T-helper 1 cell treated with Interleukin-12 subunit alpha and Interleukin-12 subunit beta and Interleukin-4 antibody, amounts not matched to agents 30 μg/mL and 1 μg/mL, for 36 hours (primary cell): Measurements from ENCODE around the gene UTP3.
"Not testable (repeated sequence)": the region's sequence is repeated elsewhere in the genome, so short reads cannot be mapped to it uniquely, and the experiment has no call there.

Experiments
- H3K27ac Mint-ChIP-seq: one replicate; pipeline ENCODE4 v1.8.0; 2021; ENCODE audit warnings: mild to moderate bottlenecking, mixed read lengths
- H3K27me3 Mint-ChIP-seq: one replicate; pipeline ENCODE4 v1.8.0; 2021; ENCODE audit warnings: low read depth, mixed read lengths
- H3K36me3 Mint-ChIP-seq: one replicate; pipeline ENCODE4 v1.8.0; 2021; ENCODE audit warnings: low read depth, mixed read lengths
- H3K4me1 Mint-ChIP-seq: one replicate; pipeline ENCODE4 v1.8.0; 2021; ENCODE audit warnings: low read depth, mixed read lengths
- H3K4me3 Mint-ChIP-seq: one replicate; pipeline ENCODE4 v1.8.0; 2021; ENCODE audit warnings: mild to moderate bottlenecking, moderate library complexity, mixed read lengths
- H3K9me3 Mint-ChIP-seq: one replicate; pipeline ENCODE4 v1.8.0; 2021; ENCODE audit warnings: mixed read lengths

The UTP3 gene

GRCh38 chr4:70674191-70674590, 14.1 kb upstream of the UTP3 start:
- H3K9me3 Mint-ChIP-seq, result no peaks in the 10 kb centered on the region
- H3K27ac Mint-ChIP-seq, result no peak overlapping the region
- no peak overlapping the region for H3K4me3 Mint-ChIP-seq
- H3K27me3 Mint-ChIP-seq, result peaks cover 40% of the 10 kb centered on the region
- no peaks in the 10 kb centered on the region for H3K36me3 Mint-ChIP-seq
- peaks cover 17% of the 10 kb centered on the region for H3K4me1 Mint-ChIP-seq

GRCh38 chr4:70674731-70675130, 13.6 kb upstream of the UTP3 start:
- Mint-ChIP-seq H3K9me3 (no peaks in the 10 kb centered on the region), H3K4me3 (no peak overlapping the region), H3K27me3 (peaks cover 40% of the 10 kb centered on the region), H3K4me1 (peaks cover 17% of the 10 kb centered on the region), H3K27ac (no peak overlapping the region), H3K36me3 (no peaks in the 10 kb centered on the region)

- no peak overlapping the region for H3K4me3 Mint-ChIP-seq
- H3K36me3 Mint-ChIP-seq, result no peaks in the 10 kb centered on the region
- H3K27ac Mint-ChIP-seq, result peak overlapping the region; percentile 36
- no peaks in the 10 kb centered on the region for H3K9me3 Mint-ChIP-seq
- peaks cover 17% of the 10 kb centered on the region for H3K4me1 Mint-ChIP-seq
- H3K27me3 Mint-ChIP-seq, result peaks cover 26% of the 10 kb centered on the region
These were observed 11.7 kb upstream of the UTP3 start for GRCh38 chr4:70676554-70677090.

- H3K36me3 Mint-ChIP-seq, result no peaks in the 10 kb centered on the region
- H3K4me3 Mint-ChIP-seq, result no peak overlapping the region
- no peaks in the 10 kb centered on the region for H3K9me3 Mint-ChIP-seq
- H3K27ac Mint-ChIP-seq, result no peak overlapping the region
- peaks cover 22% of the 10 kb centered on the region for H3K27me3 Mint-ChIP-seq
- H3K4me1 Mint-ChIP-seq, result peaks cover 17% of the 10 kb centered on the region
These were observed 9.8 kb upstream of the UTP3 start for GRCh38 chr4:70678383-70678999.

GRCh38 chr4:70680934-70681333, 7.4 kb upstream of the UTP3 start:
- Mint-ChIP-seq H3K4me1 (peaks cover 17% of the 10 kb centered on the region), H3K36me3 (no peaks in the 10 kb centered on the region), H3K9me3 (no peaks in the 10 kb centered on the region), H3K4me3 (no peak overlapping the region), H3K27ac (no peak overlapping the region), H3K27me3 (peaks cover under 1% of the 10 kb centered on the region)

GRCh38 chr4:70681704-70682103, 6.6 kb upstream of the UTP3 start:
- no peak overlapping the region for H3K4me3 Mint-ChIP-seq
- peaks cover 14% of the 10 kb centered on the region for H3K4me1 Mint-ChIP-seq
- no peak overlapping the region for H3K27ac Mint-ChIP-seq
- H3K36me3 Mint-ChIP-seq, result no peaks in the 10 kb centered on the region
- no peaks in the 10 kb centered on the region for H3K9me3 Mint-ChIP-seq
- H3K27me3 Mint-ChIP-seq, result no peaks in the 10 kb centered on the region

- not testable (repeated sequence) for H3K27me3 Mint-ChIP-seq, H3K9me3 Mint-ChIP-seq, H3K4me1 Mint-ChIP-seq, H3K4me3 Mint-ChIP-seq, H3K36me3 Mint-ChIP-seq, H3K27ac Mint-ChIP-seq
These were observed 6.2 kb upstream of the UTP3 start for GRCh38 chr4:70682142-70682541.

- Mint-ChIP-seq H3K36me3 (peaks cover 19% of the 10 kb centered on the region), H3K9me3 (no peaks in the 10 kb centered on the region), H3K4me3 (peak overlapping the region; percentile 99), H3K4me1 (peaks cover 30% of the 10 kb centered on the region), H3K27me3 (no peaks in the 10 kb centered on the region), H3K27ac (peak overlapping the region; percentile 98)
These were observed 940 bp upstream of the UTP3 start for GRCh38 chr4:70687392-70687791.

- no peaks in the 10 kb centered on the region for H3K27me3 Mint-ChIP-seq
- H3K27ac Mint-ChIP-seq, result peak overlapping the region; percentile 98
- H3K4me3 Mint-ChIP-seq, result peak overlapping the region; percentile 99
- no peaks in the 10 kb centered on the region for H3K9me3 Mint-ChIP-seq
- H3K36me3 Mint-ChIP-seq, result peaks cover 19% of the 10 kb centered on the region
- H3K4me1 Mint-ChIP-seq, result peaks cover 30% of the 10 kb centered on the region
These were observed 481 bp downstream of the UTP3 start for GRCh38 chr4:70688795-70689231.

GRCh38 chr4:70691661-70692060, 3.3 kb downstream of the UTP3 start:
- H3K4me3 Mint-ChIP-seq, result no peak overlapping the region
- no peaks in the 10 kb centered on the region for H3K9me3 Mint-ChIP-seq
- peaks cover 19% of the 10 kb centered on the region for H3K36me3 Mint-ChIP-seq
- H3K4me1 Mint-ChIP-seq, result peaks cover 30% of the 10 kb centered on the region
- H3K27me3 Mint-ChIP-seq, result no peaks in the 10 kb centered on the region
- no peak overlapping the region for H3K27ac Mint-ChIP-seq

- H3K36me3 Mint-ChIP-seq, H3K9me3 Mint-ChIP-seq, H3K27me3 Mint-ChIP-seq, H3K27ac Mint-ChIP-seq, H3K4me3 Mint-ChIP-seq: not testable (repeated sequence)
- peaks cover 16% of the 10 kb centered on the region for H3K4me1 Mint-ChIP-seq
These were observed 6.3 kb downstream of the UTP3 start for GRCh38 chr4:70694633-70695032.

- H3K27me3 Mint-ChIP-seq, H3K36me3 Mint-ChIP-seq, H3K9me3 Mint-ChIP-seq, H3K4me3 Mint-ChIP-seq, H3K27ac Mint-ChIP-seq, H3K4me1 Mint-ChIP-seq: not testable (repeated sequence)
These were observed 10.1 kb downstream of the UTP3 start for GRCh38 chr4:70698435-70698834.

GRCh38 chr4:70700712-70701111, 12.4 kb downstream of the UTP3 start:
- no peak overlapping the region for H3K4me3 Mint-ChIP-seq
- no peaks in the 10 kb centered on the region for H3K27me3 Mint-ChIP-seq
- peaks cover 12% of the 10 kb centered on the region for H3K4me1 Mint-ChIP-seq
- no peaks in the 10 kb centered on the region for H3K9me3 Mint-ChIP-seq
- peaks cover 2% of the 10 kb centered on the region for H3K36me3 Mint-ChIP-seq
- H3K27ac Mint-ChIP-seq, result no peak overlapping the region

GRCh38 chr4:70701271-70701670, 12.9 kb downstream of the UTP3 start:
- H3K9me3 Mint-ChIP-seq, result no peaks in the 10 kb centered on the region
- H3K4me3 Mint-ChIP-seq, result no peak overlapping the region
- peaks cover 18% of the 10 kb centered on the region for H3K4me1 Mint-ChIP-seq
- no peaks in the 10 kb centered on the region for H3K27me3 Mint-ChIP-seq
- H3K36me3 Mint-ChIP-seq, result peaks cover 2% of the 10 kb centered on the region
- H3K27ac Mint-ChIP-seq, result no peak overlapping the region

GRCh38 chr4:70702592-70702991, 14.3 kb downstream of the UTP3 start:
- not testable (repeated sequence) for H3K27me3 Mint-ChIP-seq, H3K9me3 Mint-ChIP-seq, H3K4me3 Mint-ChIP-seq, H3K27ac Mint-ChIP-seq, H3K36me3 Mint-ChIP-seq
- peaks cover 21% of the 10 kb centered on the region for H3K4me1 Mint-ChIP-seq
